HUDEP-2 (cell line): ENCODE measurements around the gene NEMF.
"Not testable (repeated sequence)": the region's sequence is repeated elsewhere in the genome, so short reads cannot be mapped to it uniquely, and the experiment has no call there.

Source experiments
- DNase-seq, 76 experiments: peaks; one replicate each; lab custom pipeline; 2025; ENCODE audit not compliant: unreplicated experiment in 76 of 76; lab: John Stamatoyannopoulos, UW

The NEMF gene

GRCh38 chr14:49828640-49829039 lies 23.9 kb downstream of the NEMF start:
- DNase-seq = no peak

- DNase-seq = no peak
Measured at GRCh38 chr14:49820176-49820575, 32.4 kb downstream of the NEMF start.

GRCh38 chr14:49816844-49817243 lies 35.7 kb downstream of the NEMF start:
- no peak for DNase-seq

DNA sequence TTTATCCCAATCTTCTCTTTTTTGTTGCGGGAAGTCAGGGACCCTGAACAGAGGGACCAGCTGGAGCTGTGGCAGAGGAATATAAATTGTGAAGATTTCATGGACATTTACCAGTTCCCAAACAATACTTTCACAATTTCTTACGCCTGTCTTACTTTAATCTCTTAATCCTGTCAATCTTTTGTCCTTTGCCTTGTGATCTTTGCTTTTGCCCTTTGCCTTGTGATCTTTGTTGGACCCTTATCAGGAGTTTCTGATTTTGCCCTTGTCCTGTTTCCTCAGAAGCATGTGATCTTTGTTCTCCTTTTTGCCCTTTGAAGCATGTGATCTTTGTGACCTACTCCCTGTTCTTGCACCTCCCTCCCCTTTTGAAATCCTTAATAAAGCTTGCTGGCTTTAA lies 36.5 kb downstream of the NEMF start:
- peak in 2 of 76 experiments; percentile 3 to 9 for DNase-seq

- DNase-seq = peak in 2 of 76 experiments; percentile 3 to 5
Measured at GRCh38 chr14:49808780-49809179, 43.8 kb downstream of the NEMF start.

- DNase-seq = no peak
Measured at GRCh38 chr14:49796025-49796424, 56.6 kb downstream of the NEMF start.

DNA sequence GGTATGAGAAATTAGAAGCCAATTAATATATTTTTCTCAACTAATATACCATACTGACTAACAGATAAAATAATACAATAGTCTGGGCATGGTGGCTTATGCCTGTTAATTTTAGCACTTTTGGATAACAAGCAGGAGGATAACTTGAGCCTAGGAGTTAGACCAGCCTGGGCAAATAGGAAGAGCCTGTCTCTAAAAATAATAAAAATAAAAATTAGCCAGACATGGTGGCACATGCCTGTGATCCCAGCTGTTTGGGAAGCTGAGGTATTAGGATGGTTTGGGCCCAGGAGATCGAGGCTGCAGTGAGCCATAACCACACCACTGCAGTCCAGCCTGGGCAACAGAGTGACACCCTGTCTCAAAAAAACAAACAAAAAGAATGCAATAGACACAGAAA lies 60.0 kb downstream of the NEMF start:
- DNase-seq = no peak

- DNase-seq = no peak
Measured at GRCh38 chr14:49786315-49786714, 66.3 kb downstream of the NEMF start.

- no peak for DNase-seq
Measured at GRCh38 chr14:49783394-49784014, 69.1 kb downstream of the NEMF start.

GRCh38 chr14:49781040-49781439 lies 71.5 kb downstream of the NEMF start:
- not testable (repeated sequence) for DNase-seq

DNA sequence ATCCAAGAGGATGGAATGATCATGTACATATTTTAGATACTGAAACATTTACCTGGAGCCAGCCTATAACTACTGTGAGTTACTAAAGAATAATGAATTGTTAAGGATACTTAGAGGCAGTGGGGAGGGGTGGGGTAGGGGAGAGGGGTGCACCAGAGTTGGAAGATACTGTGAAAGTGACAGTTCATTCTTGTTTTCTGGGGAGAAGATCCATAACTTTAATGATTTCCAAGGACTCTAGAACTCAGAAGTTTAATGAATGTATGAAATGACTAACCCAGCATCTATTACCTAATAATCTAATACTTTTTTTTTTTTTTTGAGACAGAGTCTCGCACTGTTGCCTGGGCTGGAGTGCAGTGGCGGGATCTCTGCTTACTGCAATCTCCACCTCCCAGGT lies 74.2 kb downstream of the NEMF start:
- DNase-seq = no peak

- no peak for DNase-seq
Measured at GRCh38 chr14:49774106-49774505, 78.5 kb downstream of the NEMF start.

DNA sequence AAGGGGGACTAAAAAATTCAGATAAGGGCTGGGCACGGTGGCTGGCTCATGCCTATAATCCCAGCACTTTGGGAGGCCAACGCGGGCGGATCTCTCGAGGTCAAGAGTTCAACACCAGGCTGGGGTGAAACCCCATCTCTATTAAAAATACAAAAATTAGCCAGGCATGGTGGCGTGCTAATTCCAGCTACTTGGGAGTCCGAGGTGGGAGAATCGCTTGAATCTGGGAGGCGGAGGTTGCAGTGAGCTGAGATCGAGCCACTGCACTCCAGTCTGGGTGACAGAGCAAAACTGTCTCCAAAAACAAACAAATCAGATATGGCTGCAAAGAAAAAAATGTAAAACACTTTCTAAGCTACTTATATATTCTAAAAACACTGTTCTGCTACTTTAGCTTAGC lies 80.9 kb downstream of the NEMF start:
- not testable (repeated sequence) for DNase-seq

- DNase-seq = no peak
Measured at GRCh38 chr14:49770212-49770817, 82.3 kb downstream of the NEMF start.

DNA sequence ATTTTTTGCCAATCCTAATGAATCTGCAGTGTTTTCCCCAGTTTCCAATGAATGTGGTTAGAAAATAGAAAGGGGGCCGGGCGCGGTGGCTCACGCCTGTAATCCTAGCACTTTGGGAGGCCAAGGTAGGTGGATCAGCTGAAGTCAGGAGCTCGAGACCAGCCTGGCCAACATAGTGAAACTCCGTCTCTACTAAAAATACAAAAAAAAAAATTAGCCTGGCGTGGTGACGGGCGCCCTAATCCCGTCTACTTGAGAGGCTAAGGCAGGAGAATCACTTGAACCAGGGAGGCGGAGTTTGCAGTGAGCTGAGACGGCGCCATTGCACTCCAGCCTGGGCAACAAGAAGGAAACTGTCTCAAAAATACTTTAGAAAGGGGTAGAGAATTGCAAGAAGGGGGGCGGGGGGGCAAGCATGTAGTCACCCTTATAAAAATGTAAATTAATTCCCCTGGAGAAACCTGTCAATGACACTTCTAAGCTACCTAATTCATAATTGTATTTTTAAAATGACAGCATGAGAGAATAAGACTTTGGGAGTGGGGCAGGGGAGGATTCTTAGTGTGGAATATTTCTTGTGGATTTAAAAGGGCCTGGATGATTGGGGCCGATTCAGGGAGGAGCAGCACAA lies 82.9 kb downstream of the NEMF start:
- DNase-seq = no peak

DNA sequence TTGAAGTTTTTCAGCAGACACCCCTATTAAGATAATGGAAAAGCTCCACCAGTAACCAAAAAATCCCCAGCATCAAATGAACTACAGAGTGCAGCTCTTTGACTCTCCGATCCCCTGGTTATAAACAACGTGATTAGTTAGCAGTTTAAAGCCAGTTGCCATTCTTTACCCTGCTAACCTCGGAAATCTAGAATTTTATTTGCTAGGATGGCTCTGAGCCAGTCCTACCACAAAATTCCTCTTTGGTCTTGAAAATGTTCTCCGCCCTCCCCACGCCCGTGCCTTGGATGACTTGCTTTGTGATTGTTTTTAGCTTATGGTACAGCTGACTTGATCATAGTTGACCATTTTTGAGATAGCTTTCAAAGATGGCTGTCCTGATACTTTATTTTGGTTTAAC lies 83.4 kb downstream of the NEMF start:
- peak in 5 of 76 experiments; percentile 2 to 18 (median 11) for DNase-seq

GRCh38 chr14:49768301-49769121 lies 84.1 kb downstream of the NEMF start:
- peak in 66 of 76 experiments; percentile 8 to 74 (median 46) for DNase-seq

DNA sequence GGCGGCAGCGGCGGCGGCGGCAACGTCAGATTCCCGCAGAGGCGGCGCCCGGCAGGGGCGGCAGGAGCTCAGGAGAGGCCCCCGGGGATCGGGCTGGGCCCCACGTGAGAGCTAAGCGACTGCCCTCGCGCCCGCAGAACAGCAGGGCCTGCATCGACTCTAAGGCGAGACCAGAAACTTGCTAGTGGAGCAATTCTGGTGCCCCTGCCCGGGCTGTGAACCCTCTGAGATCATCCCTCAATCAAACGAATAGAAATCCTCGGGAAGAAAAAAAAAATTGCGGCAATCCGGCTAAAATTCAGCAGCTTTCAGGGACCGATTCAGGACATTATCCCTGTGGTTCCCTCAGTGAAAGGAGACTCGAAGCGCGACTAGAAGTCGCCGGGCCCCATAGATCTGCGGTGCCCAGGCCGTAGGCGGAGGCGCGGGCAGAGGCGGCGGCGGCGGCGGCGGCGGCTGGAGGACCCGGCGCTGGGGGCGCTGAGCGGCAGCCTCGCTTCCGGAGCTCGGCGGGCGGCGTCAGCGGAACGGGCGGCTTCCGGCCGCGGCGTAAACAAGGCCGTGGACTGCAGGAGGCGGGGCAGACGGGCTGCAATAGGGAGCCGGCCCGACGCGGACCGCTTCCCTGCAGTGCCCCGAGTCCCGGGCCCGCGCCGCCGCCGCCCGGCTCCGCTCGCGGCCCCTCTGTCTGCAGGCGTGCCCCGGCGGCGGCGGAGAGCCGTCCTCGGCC lies 84.9 kb downstream of the NEMF start, which contains the start of gene KLHDC2:
KLHDC2 (plus strand) TSS at position 583 of the 730 bp plus-strand sequence. CDS start 316 bp downstream, outside the sequence.
- DNase-seq = peak in 75 of 76 experiments; percentile 14 to 84 (median 73)

GRCh38 chr14:49767270-49767570 lies 85.4 kb downstream of the NEMF start:
- DNase-seq = peak in 2 of 76 experiments; percentile 23 to 50

DNA sequence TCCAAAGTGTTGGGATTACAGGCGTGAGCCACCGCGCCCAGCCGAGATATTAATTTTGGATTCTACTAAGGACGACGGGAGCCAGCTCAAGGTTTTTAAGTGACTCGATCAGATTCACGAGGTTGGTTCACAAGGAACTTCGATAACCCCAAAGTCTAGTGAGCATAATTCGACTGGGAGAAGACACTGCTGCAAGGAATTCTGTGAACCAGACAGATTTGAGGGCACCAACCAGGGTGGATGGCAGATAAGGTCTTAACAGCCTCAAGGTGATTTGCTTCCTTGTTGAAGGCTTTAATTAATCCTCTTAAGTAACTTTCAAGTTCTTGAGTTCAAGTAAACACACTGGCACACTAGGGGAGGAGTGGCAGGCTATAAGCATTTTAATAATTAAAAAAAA lies 85.7 kb downstream of the NEMF start:
- DNase-seq = peak in 1 of 76 experiments; percentile 1
